Measurements from ENCODE around the gene GGNBP2. TPM values are rescaled to one million over a fixed set of nuclear protein-coding genes. Genes with fewer than 3 reads are reported as not detected.
"Not testable (repeated sequence)": the region's sequence is repeated elsewhere in the genome, so short reads cannot be mapped to it uniquely, and the experiment has no call there.

GGNBP2 gene
- total RNA-seq, 1 donor from 2014 or later = 118 TPM

- POLR2A ChIA-PET = no interaction called here
- intact Hi-C loops (cut with micrococcal nuclease) = no loop called here
- TF ChIP-seq CTCF (IDR thresholded peaks at IDR 0.05) = no peak
Measured at GRCh38 chr17:36504156-36504545, 40.6 kb upstream of the GGNBP2 start.

GRCh38 chr17:36505171-36505570, 39.5 kb upstream of the GGNBP2 start:
- no peak for DNase-seq
- ChIA-PET CTCF (interaction anchor here (0.6 kb wide), 1 partner anchor 155 kb away, joined by 4 read pairs; no protein-coding TSS in a partner anchor), POLR2A (no interaction called here)
- Mint-ChIP-seq H3K9me3 (no peaks in the 10 kb centered on the region), H3K4me1 (no peaks in the 10 kb centered on the region), H3K36me3 (ENCODE audit: low read depth) (peaks cover 42% of the 10 kb centered on the region), H3K27ac (no peak overlapping the region), H3K4me3 (no peak overlapping the region), H3K27me3 (no peaks in the 10 kb centered on the region)
- no peak for ATAC-seq (ENCODE audit: low read depth)
- no peak for TF ChIP-seq CTCF (IDR thresholded peaks at IDR 0.05)
- intact Hi-C loops (cut with micrococcal nuclease) = no loop called here

More at GRCh38 chr17:36504156-36504545, 40.6 kb upstream of the GGNBP2 start:
- H3K27me3 Mint-ChIP-seq = no peaks in the 10 kb centered on the region
- H3K36me3 Mint-ChIP-seq (ENCODE audit: low read depth) = peaks cover 45% of the 10 kb centered on the region
- H3K27ac Mint-ChIP-seq = no peak overlapping the region
- no peak for ATAC-seq (ENCODE audit: low read depth)
- H3K9me3 Mint-ChIP-seq = no peaks in the 10 kb centered on the region
- CTCF ChIA-PET = no interaction called here
- no peak for DNase-seq
- no peaks in the 10 kb centered on the region for H3K4me1 Mint-ChIP-seq
- H3K4me3 Mint-ChIP-seq = no peak overlapping the region

- intact Hi-C loops (cut with micrococcal nuclease) = no loop called here
- Mint-ChIP-seq H3K4me1 (no peaks in the 10 kb centered on the region), H3K27me3 (no peaks in the 10 kb centered on the region), H3K27ac (no peak overlapping the region), H3K9me3 (no peaks in the 10 kb centered on the region), H3K4me3 (no peak overlapping the region), H3K36me3 (ENCODE audit: low read depth) (peaks cover 47% of the 10 kb centered on the region)
- ATAC-seq (ENCODE audit: low read depth) = no peak
- DNase-seq = no peak
- no peak for TF ChIP-seq CTCF (IDR thresholded peaks at IDR 0.05)
- CTCF ChIA-PET = no interaction called here
- POLR2A ChIA-PET = no interaction called here
Measured at GRCh38 chr17:36506249-36506826, 38.4 kb upstream of the GGNBP2 start.

- Mint-ChIP-seq H3K9me3 (no peaks in the 10 kb centered on the region), H3K4me3 (no peak overlapping the region), H3K4me1 (no peaks in the 10 kb centered on the region), H3K27me3 (no peaks in the 10 kb centered on the region), H3K36me3 (ENCODE audit: low read depth) (peaks cover 47% of the 10 kb centered on the region), H3K27ac (no peak overlapping the region)
- ChIA-PET POLR2A (no interaction called here), CTCF (no interaction called here)
- TF ChIP-seq CTCF (IDR thresholded peaks at IDR 0.05) = no peak
- ATAC-seq (ENCODE audit: low read depth) = no peak
- intact Hi-C loops (cut with micrococcal nuclease) = no loop called here
- no peak for DNase-seq
Measured at GRCh38 chr17:36506831-36507230, 37.9 kb upstream of the GGNBP2 start.

- H3K27me3 Mint-ChIP-seq = no peaks in the 10 kb centered on the region
- no peak overlapping the region for H3K4me3 Mint-ChIP-seq
- TF ChIP-seq CTCF (IDR thresholded peaks at IDR 0.05) = no peak
- no peaks in the 10 kb centered on the region for H3K4me1 Mint-ChIP-seq
- peaks cover 45% of the 10 kb centered on the region for H3K36me3 Mint-ChIP-seq (ENCODE audit: low read depth)
- ChIA-PET CTCF (no interaction called here), POLR2A (no interaction called here)
- intact Hi-C loops (cut with micrococcal nuclease) = no loop called here
- ATAC-seq (ENCODE audit: low read depth) (no peak), DNase-seq (no peak)
- H3K9me3 Mint-ChIP-seq = no peaks in the 10 kb centered on the region
- H3K27ac Mint-ChIP-seq = no peak overlapping the region
Measured at GRCh38 chr17:36507266-36507665, 37.5 kb upstream of the GGNBP2 start.

- H3K9me3 Mint-ChIP-seq; H3K4me3 Mint-ChIP-seq; H3K27me3 Mint-ChIP-seq; H3K4me1 Mint-ChIP-seq; intact Hi-C loops (cut with micrococcal nuclease); ATAC-seq (ENCODE audit: low read depth); CTCF ChIA-PET; H3K27ac Mint-ChIP-seq; POLR2A ChIA-PET; DNase-seq: not testable (repeated sequence)
- peaks cover 40% of the 10 kb centered on the region for H3K36me3 Mint-ChIP-seq (ENCODE audit: low read depth)
Measured at GRCh38 chr17:36508439-36508838, 36.3 kb upstream of the GGNBP2 start.

All from activated B cell treated with CpG ODN at 0.5 μM for 24 hours (primary cell).